Neural cell (in vitro differentiated cells): ENCODE measurements around the gene LSM14A.

ENCODE experiments used
- EP300 ChIP-seq: fragments of 450-650 bp; conservative IDR thresholded peaks from 2 replicates; pipeline ENCODE4 v1.6.1; 2014; ENCODE audit warnings: antibody characterized with exemption, mild to moderate bottlenecking, moderate library complexity; ENCODE audit not compliant: poor library complexity, severe bottlenecking
- POLR2AphosphoS5 ChIP-seq: IDR thresholded peaks from 2 replicates; pipeline ENCODE4 v1.6.1; 2012
- RAD21 ChIP-seq: fragments of 450-650 bp; conservative IDR thresholded peaks from 2 replicates; pipeline ENCODE4 v1.6.1; 2014; ENCODE audit warnings: antibody characterized with exemption, mild to moderate bottlenecking, moderate library complexity
- TAF1 ChIP-seq: IDR thresholded peaks from 2 replicates; pipeline ENCODE4 v1.6.1; 2012; ENCODE audit warnings: low read depth
- TF ChIP-seq, protein P1 (sequence below): IDR thresholded peaks from 2 replicates; pipeline ENCODE4 v1.6.1; 2012; ENCODE audit warnings: borderline replicate concordance
- TF ChIP-seq, protein P2 (sequence below): fragments of 450-650 bp; IDR thresholded peaks from 2 replicates; pipeline ENCODE4 v1.5.1; 2014; ENCODE audit warnings: antibody characterized with exemption, mild to moderate bottlenecking, moderate library complexity; ENCODE audit not compliant: poor library complexity, severe bottlenecking

DNA sequence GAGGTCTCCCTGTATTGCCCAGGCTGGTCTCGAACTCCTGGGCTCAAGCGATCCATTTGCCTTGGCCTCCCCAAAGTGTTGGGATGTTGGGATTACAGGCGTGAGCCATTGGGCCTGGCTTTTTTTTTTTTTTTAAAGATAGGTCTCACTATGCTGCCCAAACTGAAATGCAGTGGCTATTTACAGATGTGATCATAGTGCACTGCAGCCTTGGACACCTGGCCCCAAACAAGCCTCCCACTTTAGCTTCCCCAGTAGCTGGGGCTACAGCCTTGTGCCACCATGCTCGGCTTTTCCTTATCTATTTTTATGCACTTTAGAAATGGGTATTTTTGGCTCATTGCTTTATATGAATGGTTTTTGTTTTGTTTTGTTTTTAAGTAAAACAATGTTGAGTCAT, 37.4 kb downstream of the LSM14A start:
- TF ChIP-seq, protein P1, sequence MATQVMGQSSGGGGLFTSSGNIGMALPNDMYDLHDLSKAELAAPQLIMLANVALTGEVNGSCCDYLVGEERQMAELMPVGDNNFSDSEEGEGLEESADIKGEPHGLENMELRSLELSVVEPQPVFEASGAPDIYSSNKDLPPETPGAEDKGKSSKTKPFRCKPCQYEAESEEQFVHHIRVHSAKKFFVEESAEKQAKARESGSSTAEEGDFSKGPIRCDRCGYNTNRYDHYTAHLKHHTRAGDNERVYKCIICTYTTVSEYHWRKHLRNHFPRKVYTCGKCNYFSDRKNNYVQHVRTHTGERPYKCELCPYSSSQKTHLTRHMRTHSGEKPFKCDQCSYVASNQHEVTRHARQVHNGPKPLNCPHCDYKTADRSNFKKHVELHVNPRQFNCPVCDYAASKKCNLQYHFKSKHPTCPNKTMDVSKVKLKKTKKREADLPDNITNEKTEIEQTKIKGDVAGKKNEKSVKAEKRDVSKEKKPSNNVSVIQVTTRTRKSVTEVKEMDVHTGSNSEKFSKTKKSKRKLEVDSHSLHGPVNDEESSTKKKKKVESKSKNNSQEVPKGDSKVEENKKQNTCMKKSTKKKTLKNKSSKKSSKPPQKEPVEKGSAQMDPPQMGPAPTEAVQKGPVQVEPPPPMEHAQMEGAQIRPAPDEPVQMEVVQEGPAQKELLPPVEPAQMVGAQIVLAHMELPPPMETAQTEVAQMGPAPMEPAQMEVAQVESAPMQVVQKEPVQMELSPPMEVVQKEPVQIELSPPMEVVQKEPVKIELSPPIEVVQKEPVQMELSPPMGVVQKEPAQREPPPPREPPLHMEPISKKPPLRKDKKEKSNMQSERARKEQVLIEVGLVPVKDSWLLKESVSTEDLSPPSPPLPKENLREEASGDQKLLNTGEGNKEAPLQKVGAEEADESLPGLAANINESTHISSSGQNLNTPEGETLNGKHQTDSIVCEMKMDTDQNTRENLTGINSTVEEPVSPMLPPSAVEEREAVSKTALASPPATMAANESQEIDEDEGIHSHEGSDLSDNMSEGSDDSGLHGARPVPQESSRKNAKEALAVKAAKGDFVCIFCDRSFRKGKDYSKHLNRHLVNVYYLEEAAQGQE = no peak
- TF ChIP-seq POLR2AphosphoS5 (no peak), TAF1 (no peak), EP300 (no peak), RAD21 (no peak)
- TF ChIP-seq, protein P2, sequence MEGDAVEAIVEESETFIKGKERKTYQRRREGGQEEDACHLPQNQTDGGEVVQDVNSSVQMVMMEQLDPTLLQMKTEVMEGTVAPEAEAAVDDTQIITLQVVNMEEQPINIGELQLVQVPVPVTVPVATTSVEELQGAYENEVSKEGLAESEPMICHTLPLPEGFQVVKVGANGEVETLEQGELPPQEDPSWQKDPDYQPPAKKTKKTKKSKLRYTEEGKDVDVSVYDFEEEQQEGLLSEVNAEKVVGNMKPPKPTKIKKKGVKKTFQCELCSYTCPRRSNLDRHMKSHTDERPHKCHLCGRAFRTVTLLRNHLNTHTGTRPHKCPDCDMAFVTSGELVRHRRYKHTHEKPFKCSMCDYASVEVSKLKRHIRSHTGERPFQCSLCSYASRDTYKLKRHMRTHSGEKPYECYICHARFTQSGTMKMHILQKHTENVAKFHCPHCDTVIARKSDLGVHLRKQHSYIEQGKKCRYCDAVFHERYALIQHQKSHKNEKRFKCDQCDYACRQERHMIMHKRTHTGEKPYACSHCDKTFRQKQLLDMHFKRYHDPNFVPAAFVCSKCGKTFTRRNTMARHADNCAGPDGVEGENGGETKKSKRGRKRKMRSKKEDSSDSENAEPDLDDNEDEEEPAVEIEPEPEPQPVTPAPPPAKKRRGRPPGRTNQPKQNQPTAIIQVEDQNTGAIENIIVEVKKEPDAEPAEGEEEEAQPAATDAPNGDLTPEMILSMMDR = no peak
